OCI-LY3 (cell line): ENCODE results near the gene TMEM74B.

Experiments
- H2AFZ ChIP-seq: fragments of 200-600, 300-600 bp; shearing (Covaris generic); 2 replicates; pipeline ENCODE4 v1.6.0; 2014; ENCODE audit warnings: antibody characterized with exemption, low read depth, low read length
- H3K27ac ChIP-seq: fragments of 200-600, 300-600 bp; sonication (generic); 2 replicates; pipeline ENCODE4 v1.5.1; 2014; ENCODE audit warnings: mild to moderate bottlenecking, low read length, moderate library complexity, mixed read lengths
- H3K27me3 ChIP-seq: fragments of 200-600, 300-600 bp; sonication (generic); 2 replicates; pipeline ENCODE4 v1.6.1; 2014; ENCODE audit warnings: low read depth, low read length, mixed read lengths
- H3K36me3 ChIP-seq: fragments of 200-600, 300-600 bp; sonication (generic); replicated peaks from 2 replicates; pipeline ENCODE3; 2014; ENCODE audit warnings: low read depth, low read length, mixed read lengths
- H3K4me1 ChIP-seq: fragments of 300-600, 200-600 bp; sonication (generic); 2 replicates; pipeline ENCODE4 v1.6.1; 2014; ENCODE audit warnings: low read length, mixed read lengths
- H3K4me2 ChIP-seq: fragments of 200-600, 300-600 bp; sonication (generic); 2 replicates; pipeline ENCODE4 v1.6.1; 2014; ENCODE audit warnings: low read length, mixed read lengths
- H3K4me3 ChIP-seq: fragments of 300-600, 200-600 bp; sonication (generic); 2 replicates; pipeline ENCODE4 v1.5.1; 2014; ENCODE audit warnings: antibody characterized with exemption, mild to moderate bottlenecking, low read length, moderate library complexity
- H3K79me2 ChIP-seq: fragments of 300-600, 200-600 bp; shearing (Covaris generic); 2 replicates; pipeline ENCODE4 v1.6.1; 2014; ENCODE audit warnings: mild to moderate bottlenecking, low read length, mixed read lengths
- H3K9ac ChIP-seq: fragments of 300-600, 200-600 bp; shearing (Covaris generic); 2 replicates; pipeline ENCODE4 v1.6.0; 2014; ENCODE audit warnings: mild to moderate bottlenecking, low read length, moderate library complexity
- H3K9me3 ChIP-seq: fragments of 200-600, 300-600 bp; shearing (Covaris generic); 2 replicates; pipeline ENCODE4 v1.6.1; 2014; ENCODE audit warnings: low read length, mixed read lengths; ENCODE audit not compliant: insufficient read depth
- H4K20me1 ChIP-seq: fragments of 200-600, 300-600 bp; sonication (generic); 2 replicates; pipeline ENCODE4 v1.6.1; 2016; ENCODE audit warnings: low read length, mixed read lengths; ENCODE audit not compliant: insufficient read depth
- EZH2phosphoT487 ChIP-seq: fragments of 200-600 bp; shearing (Covaris generic); IDR thresholded peaks from 2 replicates; pipeline ENCODE4 v1.6.1; 2018; ENCODE audit warnings: antibody characterized with exemption, mixed run types, low read depth
- TF ChIP-seq, protein P1 (sequence below): fragments of 200-600, 300-600 bp; sonication (generic); IDR thresholded peaks from 2 replicates; pipeline ENCODE4 v1.5.1; 2014; ENCODE audit warnings: antibody characterized with exemption, low read length, low read depth

The TMEM74B gene

DNA sequence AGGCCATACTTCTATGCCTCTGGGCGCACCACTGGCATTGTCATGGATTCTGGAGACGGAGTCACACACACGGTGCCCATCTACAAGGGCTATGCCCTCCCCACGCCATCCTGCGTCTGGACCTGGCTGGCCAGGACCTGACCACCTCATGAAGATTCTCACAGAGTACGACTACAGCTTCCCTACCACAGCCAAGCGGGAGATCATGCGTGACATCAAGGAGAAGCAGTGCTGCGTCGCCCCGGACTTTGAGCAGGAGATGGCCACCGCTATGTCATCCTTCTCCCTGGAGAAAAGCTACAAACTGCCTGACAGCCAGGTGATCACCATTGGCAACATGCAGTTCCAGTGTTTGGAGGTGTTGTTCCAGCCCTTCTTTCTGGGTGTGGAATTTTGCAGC lies 23.8 kb downstream of the TMEM74B start:
- no peak overlapping the region for H2AFZ ChIP-seq

DNA sequence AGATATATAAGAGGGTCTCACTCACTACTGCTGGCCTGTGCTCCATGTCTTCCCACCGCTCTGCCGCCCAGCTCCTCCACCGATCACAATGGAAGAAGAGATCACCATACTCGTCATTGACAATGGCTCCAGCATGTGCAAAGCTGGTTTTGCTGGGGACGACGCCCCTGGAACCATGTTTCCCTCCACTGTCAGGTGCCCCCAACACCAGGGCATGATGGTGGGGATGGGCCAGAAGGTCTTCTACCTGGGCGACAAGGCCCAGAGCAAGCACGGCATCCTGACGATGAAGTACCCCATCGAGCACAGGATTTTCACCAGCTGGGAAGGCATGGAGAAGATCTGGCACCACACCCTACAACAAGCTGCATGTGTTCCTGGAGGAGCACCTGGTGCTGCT lies 24.3 kb downstream of the TMEM74B start:
- Histone ChIP-seq H3K4me3 (no peak overlapping the region), H3K4me1 (no peaks in the 10 kb centered on the region), H3K27ac (no peak overlapping the region), H3K9ac (no peak overlapping the region), H3K36me3 (peaks cover 35% of the 10 kb centered on the region), H3K9me3 (no peaks in the 10 kb centered on the region), H3K4me2 (no peak overlapping the region), H3K79me2 (no peaks in the 10 kb centered on the region), H2AFZ (no peak overlapping the region), H4K20me1 (no peaks in the 10 kb centered on the region), H3K27me3 (no peaks in the 10 kb centered on the region)
- TF ChIP-seq EZH2phosphoT487 = no peak
- TF ChIP-seq, protein P1, sequence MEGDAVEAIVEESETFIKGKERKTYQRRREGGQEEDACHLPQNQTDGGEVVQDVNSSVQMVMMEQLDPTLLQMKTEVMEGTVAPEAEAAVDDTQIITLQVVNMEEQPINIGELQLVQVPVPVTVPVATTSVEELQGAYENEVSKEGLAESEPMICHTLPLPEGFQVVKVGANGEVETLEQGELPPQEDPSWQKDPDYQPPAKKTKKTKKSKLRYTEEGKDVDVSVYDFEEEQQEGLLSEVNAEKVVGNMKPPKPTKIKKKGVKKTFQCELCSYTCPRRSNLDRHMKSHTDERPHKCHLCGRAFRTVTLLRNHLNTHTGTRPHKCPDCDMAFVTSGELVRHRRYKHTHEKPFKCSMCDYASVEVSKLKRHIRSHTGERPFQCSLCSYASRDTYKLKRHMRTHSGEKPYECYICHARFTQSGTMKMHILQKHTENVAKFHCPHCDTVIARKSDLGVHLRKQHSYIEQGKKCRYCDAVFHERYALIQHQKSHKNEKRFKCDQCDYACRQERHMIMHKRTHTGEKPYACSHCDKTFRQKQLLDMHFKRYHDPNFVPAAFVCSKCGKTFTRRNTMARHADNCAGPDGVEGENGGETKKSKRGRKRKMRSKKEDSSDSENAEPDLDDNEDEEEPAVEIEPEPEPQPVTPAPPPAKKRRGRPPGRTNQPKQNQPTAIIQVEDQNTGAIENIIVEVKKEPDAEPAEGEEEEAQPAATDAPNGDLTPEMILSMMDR = no peak

More for the DNA sequence above, 23.8 kb downstream of the TMEM74B start:
- H3K9me3 ChIP-seq = no peaks in the 10 kb centered on the region
- H3K4me3 ChIP-seq = no peak overlapping the region
- no peaks in the 10 kb centered on the region for H4K20me1 ChIP-seq
- H3K27ac ChIP-seq = no peak overlapping the region
- H3K9ac ChIP-seq = no peak overlapping the region
- H3K4me1 ChIP-seq = no peaks in the 10 kb centered on the region
- peaks cover 35% of the 10 kb centered on the region for H3K36me3 ChIP-seq
- H3K79me2 ChIP-seq = no peaks in the 10 kb centered on the region
- H3K4me2 ChIP-seq = no peak overlapping the region
- H3K27me3 ChIP-seq = no peaks in the 10 kb centered on the region
- TF ChIP-seq, protein P1 = no peak
- no peak for TF ChIP-seq EZH2phosphoT487

DNA sequence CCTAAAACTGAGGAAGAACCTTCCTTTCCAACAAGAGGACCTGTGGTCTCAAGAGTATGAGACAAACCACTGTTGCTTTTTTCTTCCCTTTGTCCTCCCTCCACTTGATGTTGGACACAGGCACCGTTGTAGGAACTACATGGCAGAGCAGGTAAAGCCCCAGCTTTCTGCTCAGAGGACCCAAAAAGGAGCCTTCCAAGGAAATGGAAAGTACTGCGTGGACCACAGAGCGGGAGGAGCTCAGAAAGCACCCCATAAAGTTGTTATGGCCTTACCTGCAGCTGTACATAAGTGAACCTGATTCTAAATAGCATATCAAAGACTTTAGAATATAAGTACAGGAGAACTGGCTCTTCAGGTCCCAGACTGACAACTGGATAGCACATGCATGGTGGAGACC lies 29.4 kb downstream of the TMEM74B start:
- Histone ChIP-seq H3K4me3 (no peak overlapping the region), H3K27me3 (no peaks in the 10 kb centered on the region), H3K36me3 (peaks cover 38% of the 10 kb centered on the region), H4K20me1 (no peaks in the 10 kb centered on the region), H3K9ac (no peak overlapping the region), H3K4me1 (no peaks in the 10 kb centered on the region), H2AFZ (no peak overlapping the region), H3K4me2 (no peak overlapping the region), H3K9me3 (no peaks in the 10 kb centered on the region), H3K79me2 (no peaks in the 10 kb centered on the region), H3K27ac (no peak overlapping the region)
- TF ChIP-seq, protein P1 = no peak

DNA sequence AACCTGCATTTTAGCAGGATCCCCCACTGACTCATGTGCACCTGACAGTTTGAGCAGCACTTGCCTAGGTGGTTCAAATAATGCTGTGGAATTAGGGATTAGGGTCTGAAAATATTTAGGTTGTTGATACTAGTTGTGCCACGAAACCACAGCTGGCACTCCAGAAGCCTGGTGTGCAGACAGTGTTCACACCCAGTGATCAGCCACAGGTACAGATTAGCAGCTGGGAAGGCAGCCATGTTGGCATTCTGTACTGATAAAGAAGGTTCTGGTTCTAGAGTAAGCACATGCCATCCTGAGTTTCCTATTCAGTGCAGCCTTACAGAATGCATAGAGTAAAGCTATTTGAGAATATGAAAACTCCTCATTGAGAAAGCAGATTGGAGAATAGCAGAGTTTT lies 30.1 kb downstream of the TMEM74B start:
- TF ChIP-seq EZH2phosphoT487 = no peak
- TF ChIP-seq, protein P1 = no peak
- Histone ChIP-seq H3K4me2 (no peak overlapping the region), H3K4me3 (no peak overlapping the region), H3K27ac (no peak overlapping the region), H3K4me1 (no peaks in the 10 kb centered on the region), H3K36me3 (peaks cover 35% of the 10 kb centered on the region), H3K79me2 (no peaks in the 10 kb centered on the region), H4K20me1 (no peaks in the 10 kb centered on the region), H2AFZ (no peak overlapping the region), H3K9ac (no peak overlapping the region), H3K9me3 (no peaks in the 10 kb centered on the region), H3K27me3 (no peaks in the 10 kb centered on the region)
